ENCODE results near the gene BRMS1L. TPM values are rescaled to one million over a fixed set of nuclear protein-coding genes. Genes with fewer than 3 reads are reported as not detected.

BRMS1L gene
- total RNA-seq, 2 experiments from 2014 or later = 6.1 to 9.2 TPM

DNA sequence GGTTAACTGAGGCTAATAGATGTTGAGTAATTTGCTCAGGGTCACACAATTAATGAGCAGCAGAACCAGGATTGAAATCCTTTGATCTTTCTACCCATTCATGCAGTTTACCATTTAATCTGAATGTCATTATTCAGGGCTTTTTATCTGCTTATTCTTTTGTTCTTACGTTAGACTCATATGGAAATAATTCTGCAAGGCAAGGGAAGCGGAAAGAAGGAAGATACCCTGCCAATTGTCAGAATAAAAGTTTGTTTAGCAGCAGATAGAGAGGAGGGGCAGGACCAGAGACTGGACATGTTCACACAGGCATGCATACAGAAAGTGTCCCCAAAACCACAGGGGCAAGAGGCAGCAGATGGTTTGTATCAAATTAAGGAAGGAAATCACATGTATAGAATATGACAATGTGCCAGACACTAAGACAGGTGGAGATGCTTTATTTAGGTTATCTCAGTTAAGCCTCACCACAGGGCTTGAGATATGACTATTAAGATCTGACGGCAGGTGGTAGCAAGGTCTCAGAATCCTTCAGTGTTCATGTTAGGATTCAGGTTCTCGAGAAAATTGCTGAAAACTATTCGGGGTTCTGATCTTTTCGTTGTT lies 29.8 kb downstream of the BRMS1L start:
- Histone ChIP-seq H3K36me3 (ENCODE audit: insufficient read depth, low read length) (peaks cover 15% of the 10 kb centered on the region), H3K27me3 (ENCODE audit: control insufficient read depth in 1 of 2, insufficient read depth in 2 of 2, low read length in 2 of 2) (no peaks in the 10 kb centered on the region), H3K27ac (ENCODE audit: low read depth in 1 of 2, low read length in 2 of 2) (no peak overlapping the region), H3K4me3 (ENCODE audit: low read length) (no peak overlapping the region), H3K9me3 (ENCODE audit: control insufficient read depth in 1 of 2, insufficient read depth in 1 of 2, low read length in 2 of 2) (no peaks in the 10 kb centered on the region), H3K4me1 (ENCODE audit: insufficient read depth, low read length) (no peaks in the 10 kb centered on the region)
- Mint-ChIP-seq H3K27me3 (no peaks in the 10 kb centered on the region), H3K36me3 (ENCODE audit: low read depth) (peaks cover 62% of the 10 kb centered on the region), H3K9me3 (no peaks in the 10 kb centered on the region), H3K4me1 (ENCODE audit: low read depth) (no peaks in the 10 kb centered on the region), H3K27ac (no peak overlapping the region), H3K4me3 (no peak overlapping the region)
- ChIA-PET POLR2A (no interaction called here), CTCF (no interaction called here)
- TF ChIP-seq, protein P1, sequence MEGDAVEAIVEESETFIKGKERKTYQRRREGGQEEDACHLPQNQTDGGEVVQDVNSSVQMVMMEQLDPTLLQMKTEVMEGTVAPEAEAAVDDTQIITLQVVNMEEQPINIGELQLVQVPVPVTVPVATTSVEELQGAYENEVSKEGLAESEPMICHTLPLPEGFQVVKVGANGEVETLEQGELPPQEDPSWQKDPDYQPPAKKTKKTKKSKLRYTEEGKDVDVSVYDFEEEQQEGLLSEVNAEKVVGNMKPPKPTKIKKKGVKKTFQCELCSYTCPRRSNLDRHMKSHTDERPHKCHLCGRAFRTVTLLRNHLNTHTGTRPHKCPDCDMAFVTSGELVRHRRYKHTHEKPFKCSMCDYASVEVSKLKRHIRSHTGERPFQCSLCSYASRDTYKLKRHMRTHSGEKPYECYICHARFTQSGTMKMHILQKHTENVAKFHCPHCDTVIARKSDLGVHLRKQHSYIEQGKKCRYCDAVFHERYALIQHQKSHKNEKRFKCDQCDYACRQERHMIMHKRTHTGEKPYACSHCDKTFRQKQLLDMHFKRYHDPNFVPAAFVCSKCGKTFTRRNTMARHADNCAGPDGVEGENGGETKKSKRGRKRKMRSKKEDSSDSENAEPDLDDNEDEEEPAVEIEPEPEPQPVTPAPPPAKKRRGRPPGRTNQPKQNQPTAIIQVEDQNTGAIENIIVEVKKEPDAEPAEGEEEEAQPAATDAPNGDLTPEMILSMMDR (IDR thresholded peaks at IDR 0.05) = no peak
- ATAC-seq (ENCODE audit: poor library complexity) = no peak
- no peak for DNase-seq
- intact Hi-C loops (cut with DNase I, micrococcal nuclease) = no loop called here

DNA sequence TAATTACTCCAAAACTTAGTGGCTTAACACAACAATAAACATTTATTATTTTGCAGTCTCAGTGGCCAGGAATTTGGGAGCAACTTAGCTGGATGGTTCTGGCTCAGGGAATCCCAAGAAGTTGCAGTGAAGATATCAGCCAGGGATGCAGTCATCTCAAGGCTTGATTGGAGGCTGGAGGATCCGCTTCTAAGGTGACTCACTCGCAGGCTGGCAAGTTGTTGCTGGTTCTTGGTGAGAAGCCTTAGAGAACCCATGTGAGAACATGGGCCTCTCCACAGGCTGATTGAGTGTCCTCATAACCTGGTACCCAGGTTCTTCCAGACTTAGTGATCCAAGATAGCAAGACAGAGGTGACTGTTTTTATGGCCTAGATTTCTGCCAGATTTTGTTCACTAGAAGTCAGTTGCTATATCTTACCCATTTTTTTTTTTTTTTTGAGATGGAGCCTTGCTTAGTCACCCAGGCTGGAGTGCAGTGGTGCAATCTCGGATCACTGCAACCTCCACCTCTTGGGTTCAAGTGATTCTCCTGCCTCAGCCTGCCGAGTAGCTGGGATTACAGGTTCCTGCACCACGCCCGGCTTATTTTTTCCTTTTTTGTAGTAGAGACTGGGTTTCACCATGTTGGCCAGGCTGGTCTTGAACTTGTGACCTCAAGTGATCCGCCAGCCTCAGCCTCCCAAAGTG lies 32.5 kb downstream of the BRMS1L start:
- H3K4me1 Mint-ChIP-seq (ENCODE audit: low read depth) = no peaks in the 10 kb centered on the region
- H3K9me3 Mint-ChIP-seq = no peaks in the 10 kb centered on the region
- TF ChIP-seq, protein P1 (IDR thresholded peaks at IDR 0.05) = no peak
- Histone ChIP-seq H3K9me3 (ENCODE audit: control insufficient read depth in 1 of 2, insufficient read depth in 1 of 2, low read length in 2 of 2) (no peaks in the 10 kb centered on the region), H3K4me1 (ENCODE audit: insufficient read depth, low read length) (no peaks in the 10 kb centered on the region), H3K36me3 (ENCODE audit: insufficient read depth, low read length) (peaks cover 24% of the 10 kb centered on the region), H3K4me3 (ENCODE audit: low read length) (no peak overlapping the region), H3K27me3 (ENCODE audit: control insufficient read depth in 1 of 2, insufficient read depth in 2 of 2, low read length in 2 of 2) (no peaks in the 10 kb centered on the region), H3K27ac (ENCODE audit: low read depth in 1 of 2, low read length in 2 of 2) (no peak overlapping the region)
- no peak overlapping the region for H3K4me3 Mint-ChIP-seq
- DNase-seq (no peak), ATAC-seq (ENCODE audit: poor library complexity) (no peak)
- CTCF ChIA-PET = no interaction called here
- intact Hi-C loops (cut with DNase I, micrococcal nuclease) = no loop called here
- POLR2A ChIA-PET = no interaction called here
- H3K36me3 Mint-ChIP-seq (ENCODE audit: low read depth) = peaks cover 65% of the 10 kb centered on the region
- H3K27me3 Mint-ChIP-seq = no peaks in the 10 kb centered on the region
- H3K27ac Mint-ChIP-seq = no peak overlapping the region

DNA sequence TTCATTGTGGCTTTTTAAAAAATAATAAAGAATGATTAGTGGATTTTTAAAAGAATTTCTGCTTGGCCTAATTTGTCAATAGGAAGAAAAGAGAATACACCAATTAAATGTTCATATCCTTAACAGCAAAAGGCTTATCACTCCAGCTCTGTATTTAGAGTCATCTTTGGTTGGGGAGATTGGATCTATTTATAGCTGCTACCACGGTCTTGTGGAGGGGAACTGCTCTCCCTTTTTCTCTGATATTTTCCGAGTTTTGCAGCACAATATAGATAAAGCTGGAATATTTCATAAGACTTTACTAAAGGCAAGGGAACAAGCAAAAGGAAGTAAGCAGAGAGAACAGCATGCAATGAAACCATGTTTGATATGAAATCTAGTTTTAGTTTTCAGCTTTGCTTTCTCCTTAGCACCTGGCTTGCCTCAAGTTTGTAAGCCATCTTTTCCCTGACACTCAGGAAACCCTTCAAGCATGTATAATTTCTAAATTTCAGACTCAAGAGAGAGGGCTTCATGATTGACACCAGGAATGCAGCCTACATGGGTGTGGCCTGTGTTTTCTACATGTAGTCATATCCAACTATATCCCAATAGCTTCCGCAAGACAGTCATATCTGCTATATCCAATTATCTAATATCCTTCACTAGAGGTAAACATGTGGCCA lies 35.2 kb downstream of the BRMS1L start:
- Histone ChIP-seq H3K36me3 (ENCODE audit: insufficient read depth, low read length) (peaks cover 34% of the 10 kb centered on the region), H3K27ac (ENCODE audit: low read depth in 1 of 2, low read length in 2 of 2) (no peak overlapping the region), H3K4me1 (ENCODE audit: insufficient read depth, low read length) (no peaks in the 10 kb centered on the region), H3K9me3 (ENCODE audit: control insufficient read depth in 1 of 2, insufficient read depth in 1 of 2, low read length in 2 of 2) (no peaks in the 10 kb centered on the region), H3K4me3 (ENCODE audit: low read length) (no peak overlapping the region), H3K27me3 (ENCODE audit: control insufficient read depth in 1 of 2, insufficient read depth in 2 of 2, low read length in 2 of 2) (no peaks in the 10 kb centered on the region)
- H3K4me3 Mint-ChIP-seq = no peak overlapping the region
- TF ChIP-seq, protein P1 (IDR thresholded peaks at IDR 0.05) = no peak
- no peaks in the 10 kb centered on the region for H3K27me3 Mint-ChIP-seq
- POLR2A ChIA-PET = no interaction called here
- intact Hi-C loops (cut with DNase I, micrococcal nuclease) = no loop called here
- no peak overlapping the region for H3K27ac Mint-ChIP-seq
- peaks cover 79% of the 10 kb centered on the region for H3K36me3 Mint-ChIP-seq (ENCODE audit: low read depth)
- no peak for ATAC-seq (ENCODE audit: poor library complexity)
- no peaks in the 10 kb centered on the region for H3K4me1 Mint-ChIP-seq (ENCODE audit: low read depth)
- no peaks in the 10 kb centered on the region for H3K9me3 Mint-ChIP-seq
- DNase-seq = no peak
- CTCF ChIA-PET = no interaction called here
